Effector memory CD8-positive, alpha-beta T cell (primary cell): ENCODE results near the gene ATN1.

ENCODE experiments used
- ATAC-seq: fragments of 150-1000 bp; cut with Tn5 transposase; replicated peaks from 2 replicates; pipeline ENCODE4 v1.10.0; 2021; ENCODE audit warnings: mild to moderate bottlenecking, moderate library complexity
- DNase-seq, 3 experiments: peaks; one replicate each; pipeline ENCODE4 v3.0.0; 2021
- H3K27ac Mint-ChIP-seq, 2 donors: one replicate each; pipeline ENCODE4 v1.8.0; 2022; ENCODE audit warnings: mild to moderate bottlenecking in 2 of 2, mixed read lengths in 2 of 2, moderate library complexity in 2 of 2
- H3K27me3 Mint-ChIP-seq, 2 donors: one replicate each; pipeline ENCODE4 v1.8.0; 2022; ENCODE audit warnings: mixed read lengths in 2 of 2
- H3K36me3 Mint-ChIP-seq: one replicate; pipeline ENCODE4 v1.8.0; 2022; ENCODE audit warnings: mild to moderate bottlenecking, moderate library complexity, mixed read lengths; ENCODE audit not compliant: insufficient read depth
- H3K4me1 Mint-ChIP-seq, 2 donors: one replicate each; pipeline ENCODE4 v1.8.0; 2022; ENCODE audit warnings: low read depth in 2 of 2, mixed read lengths in 2 of 2
- H3K4me3 Mint-ChIP-seq, 2 donors: one replicate each; pipeline ENCODE4 v1.8.0; 2022; ENCODE audit warnings: mild to moderate bottlenecking in 2 of 2, mixed read lengths in 2 of 2, moderate library complexity in 2 of 2
- H3K9me3 Mint-ChIP-seq, 2 donors: one replicate each; pipeline ENCODE4 v1.8.0; 2022; ENCODE audit warnings: mixed read lengths in 2 of 2

Gene ATN1

GRCh38 chr12:6980075-6980474 lies 52.3 kb downstream of the ATN1 start:
- Mint-ChIP-seq H3K4me1 (peaks cover 0 to 3% of the 10 kb centered on the region in 2 donors), H3K27me3 (no peaks in the 10 kb centered on the region), H3K27ac (no peak overlapping the region), H3K9me3 (no peaks in the 10 kb centered on the region), H3K4me3 (no peak overlapping the region), H3K36me3 (peaks cover 58% of the 10 kb centered on the region)
- DNase-seq, result no peak
- ATAC-seq, result no peak

DNA sequence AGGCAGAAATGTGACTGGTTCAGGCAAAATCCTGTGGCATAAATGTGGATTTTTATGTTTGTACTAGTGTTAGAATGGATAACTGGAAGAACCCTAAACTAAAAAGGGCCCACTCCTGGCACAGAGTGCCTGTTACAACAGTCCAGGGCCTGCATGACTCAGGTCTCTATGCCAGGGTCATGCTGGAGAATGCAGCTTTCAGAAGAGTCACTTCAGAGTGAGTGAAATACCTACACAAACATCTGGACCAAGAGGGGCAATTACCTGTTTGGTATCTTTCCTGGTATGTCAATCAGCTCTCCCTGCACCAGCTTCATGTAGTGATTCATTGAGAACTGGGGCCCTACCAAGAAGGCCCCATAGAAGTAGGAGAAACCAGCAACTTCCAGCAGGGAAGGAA lies 53.0 kb downstream of the ATN1 start:
- DNase-seq (no peak), ATAC-seq (no peak)
- peaks cover 0 to 3% of the 10 kb centered on the region in 2 donors for H3K4me1 Mint-ChIP-seq
- H3K36me3 Mint-ChIP-seq, result peaks cover 59% of the 10 kb centered on the region
- H3K27ac Mint-ChIP-seq, result peak overlapping the region in 1 of 2 donors; percentile 23
- H3K4me3 Mint-ChIP-seq, result no peak overlapping the region
- no peaks in the 10 kb centered on the region for H3K27me3 Mint-ChIP-seq
- no peaks in the 10 kb centered on the region for H3K9me3 Mint-ChIP-seq

GRCh38 chr12:6981152-6982052 lies 53.6 kb downstream of the ATN1 start:
- H3K4me3 Mint-ChIP-seq, result no peak overlapping the region
- peaks cover 0 to 3% of the 10 kb centered on the region in 2 donors for H3K4me1 Mint-ChIP-seq
- H3K36me3 Mint-ChIP-seq, result peaks cover 54% of the 10 kb centered on the region
- peak overlapping the region; percentile 23 to 44 for H3K27ac Mint-ChIP-seq
- DNase-seq (no peak), ATAC-seq (no peak)
- H3K9me3 Mint-ChIP-seq, result no peaks in the 10 kb centered on the region
- H3K27me3 Mint-ChIP-seq, result no peaks in the 10 kb centered on the region

DNA sequence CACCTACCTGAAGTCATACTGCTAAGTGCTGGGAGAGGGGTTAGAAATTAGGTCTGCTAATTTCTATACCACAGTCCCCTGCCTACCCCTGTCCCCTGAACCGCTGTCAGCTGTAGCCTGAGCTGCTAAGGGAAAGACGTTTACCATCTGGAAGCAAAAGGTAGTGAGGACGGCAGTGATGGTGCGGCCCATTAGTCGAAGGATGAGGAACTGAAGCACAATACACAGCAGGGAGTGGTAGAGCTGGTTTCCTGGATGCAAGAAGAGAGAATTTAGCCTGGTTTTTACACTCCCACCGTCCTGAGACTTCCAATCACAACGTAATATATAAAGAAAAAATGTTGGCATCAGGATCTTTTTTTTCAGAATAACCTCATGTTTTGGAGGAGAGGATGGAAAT lies 54.8 kb downstream of the ATN1 start:
- H3K4me3 Mint-ChIP-seq, result no peak overlapping the region
- peaks cover 0 to 3% of the 10 kb centered on the region in 2 donors for H3K4me1 Mint-ChIP-seq
- no peak for ATAC-seq
- no peaks in the 10 kb centered on the region for H3K27me3 Mint-ChIP-seq
- H3K36me3 Mint-ChIP-seq, result peaks cover 49% of the 10 kb centered on the region
- H3K9me3 Mint-ChIP-seq, result no peaks in the 10 kb centered on the region
- DNase-seq, result no peak
- peak overlapping the region in 1 of 2 donors; percentile 63 for H3K27ac Mint-ChIP-seq

- Mint-ChIP-seq H3K27ac (no peak overlapping the region), H3K4me3 (no peak overlapping the region), H3K4me1 (no peaks in the 10 kb centered on the region), H3K36me3 (peaks cover 31% of the 10 kb centered on the region), H3K9me3 (no peaks in the 10 kb centered on the region), H3K27me3 (no peaks in the 10 kb centered on the region)
- ATAC-seq, result no peak
- DNase-seq, result no peak
Measured at GRCh38 chr12:6987956-6988553, 60.3 kb downstream of the ATN1 start.
